ENCODE measurements around the gene SSR3.

- TF ChIP-seq POLR2A (IDR thresholded peaks at IDR 0.05): no peak
- TF ChIP-seq, protein P1, sequence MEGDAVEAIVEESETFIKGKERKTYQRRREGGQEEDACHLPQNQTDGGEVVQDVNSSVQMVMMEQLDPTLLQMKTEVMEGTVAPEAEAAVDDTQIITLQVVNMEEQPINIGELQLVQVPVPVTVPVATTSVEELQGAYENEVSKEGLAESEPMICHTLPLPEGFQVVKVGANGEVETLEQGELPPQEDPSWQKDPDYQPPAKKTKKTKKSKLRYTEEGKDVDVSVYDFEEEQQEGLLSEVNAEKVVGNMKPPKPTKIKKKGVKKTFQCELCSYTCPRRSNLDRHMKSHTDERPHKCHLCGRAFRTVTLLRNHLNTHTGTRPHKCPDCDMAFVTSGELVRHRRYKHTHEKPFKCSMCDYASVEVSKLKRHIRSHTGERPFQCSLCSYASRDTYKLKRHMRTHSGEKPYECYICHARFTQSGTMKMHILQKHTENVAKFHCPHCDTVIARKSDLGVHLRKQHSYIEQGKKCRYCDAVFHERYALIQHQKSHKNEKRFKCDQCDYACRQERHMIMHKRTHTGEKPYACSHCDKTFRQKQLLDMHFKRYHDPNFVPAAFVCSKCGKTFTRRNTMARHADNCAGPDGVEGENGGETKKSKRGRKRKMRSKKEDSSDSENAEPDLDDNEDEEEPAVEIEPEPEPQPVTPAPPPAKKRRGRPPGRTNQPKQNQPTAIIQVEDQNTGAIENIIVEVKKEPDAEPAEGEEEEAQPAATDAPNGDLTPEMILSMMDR (IDR thresholded peaks at IDR 0.05): no peak
These were observed 4.4 kb upstream of the SSR3 start for GRCh38 chr3:156559321-156559720.
